K562 (cell line): ENCODE data around the gene EEF2K. TPM values are rescaled to one million over a fixed set of nuclear protein-coding genes. Genes with fewer than 3 reads are reported as not detected.

Source experiments
- ADNP ChIP-seq: fragments of 200-800 bp; sonication (Bioruptor generic); IDR thresholded peaks from 2 replicates; pipeline ENCODE4 v1.6.1; 2016; ENCODE audit warnings: missing genetic modification characterization, missing compliant biosample characterization
- CBX5 ChIP-seq: IDR thresholded peaks from 2 replicates; pipeline ENCODE4 v1.6.1; 2014; ENCODE audit warnings: low read depth, borderline replicate concordance
- CHD4 ChIP-seq: fragments of 200-600 bp; sonication (generic); IDR thresholded peaks from 3 replicates; pipeline ENCODE4 v1.6.1; 2012; ENCODE audit warnings: low read depth, mild to moderate bottlenecking, mixed read lengths, low read length, inconsistent platforms; ENCODE audit not compliant: insufficient read depth, insufficient replicate concordance, poor library complexity, severe bottlenecking
- ELF1 ChIP-seq: fragments of 200-800 bp; sonication (Bioruptor generic); IDR thresholded peaks from 2 replicates; pipeline ENCODE4 v1.6.1; 2016; ENCODE audit warnings: missing genetic modification characterization, missing compliant biosample characterization
- HNRNPL ChIP-seq: fragments of 200-400 bp; formaldehyde crosslinking; IDR thresholded peaks from 2 replicates; pipeline ENCODE4 v1.6.1; 2017; ENCODE audit warnings: low read depth, mild to moderate bottlenecking, low read length
- HNRNPLL ChIP-seq: fragments of 200-400 bp; formaldehyde crosslinking; IDR thresholded peaks from 2 replicates; pipeline ENCODE4 v1.6.1; 2017; ENCODE audit warnings: low read length, low read depth, mild to moderate bottlenecking; ENCODE audit not compliant: poor library complexity, severe bottlenecking
- ILK ChIP-seq: fragments of 450-650 bp; IDR thresholded peaks from 2 replicates; pipeline ENCODE4 v1.6.1; 2016; ENCODE audit warnings: missing genetic modification characterization, low read depth, mild to moderate bottlenecking, missing compliant biosample characterization, moderate library complexity, borderline replicate concordance
- KAT8 ChIP-seq: fragments of 450-650 bp; IDR thresholded peaks from 2 replicates; pipeline ENCODE4 v1.6.1; 2016; ENCODE audit warnings: low read depth, mild to moderate bottlenecking
- KLF1 ChIP-seq: fragments of 450-650 bp; IDR thresholded peaks from 2 replicates; pipeline ENCODE4 v1.6.1; 2016; ENCODE audit warnings: missing genetic modification characterization, missing compliant biosample characterization
- MAFG ChIP-seq: fragments of 450-650 bp; conservative IDR thresholded peaks from 2 replicates; pipeline ENCODE4 v1.6.1; 2016; ENCODE audit warnings: missing genetic modification characterization, missing compliant biosample characterization
- MCM3 ChIP-seq: fragments of 450-650 bp; IDR thresholded peaks from 2 replicates; pipeline ENCODE4 v1.6.1; 2016
- MECOM ChIP-seq: fragments of 250-450 bp; sonication (Bioruptor Pico); IDR thresholded peaks from 2 replicates; pipeline ENCODE4 v1.8.0; 2022; ENCODE audit warnings: inconsistent platforms
- MLLT1 ChIP-seq, 2 experiments: fragments of 450-650 bp; IDR thresholded peaks; 2 replicates each; pipeline ENCODE4 v1.6.1; 2016
- NR2F6 ChIP-seq: fragments of 450-650 bp; formaldehyde crosslinking; IDR thresholded peaks from 2 replicates; pipeline ENCODE4 v1.4.0; 2020; ENCODE audit warnings: mild to moderate bottlenecking
- NRF1 ChIP-seq, 2 experiments: fragments of 450-650 bp; IDR thresholded peaks in 1 of 2; conservative IDR thresholded peaks in 1 of 2; 2 replicates each; pipeline ENCODE4 v1.6.1; 2014; ENCODE audit warnings: mild to moderate bottlenecking in 2 of 2
- RBM34 ChIP-seq: fragments of 200-400 bp; formaldehyde crosslinking; IDR thresholded peaks from 2 replicates; pipeline ENCODE4 v1.6.1; 2018; ENCODE audit warnings: low read length, borderline replicate concordance; ENCODE audit not compliant: insufficient read depth
- SNRNP70 ChIP-seq: fragments of 200-400 bp; formaldehyde crosslinking; optimal IDR thresholded peaks from 2 replicates; pipeline ENCODE3; 2017; ENCODE audit warnings: low read depth, low read length
- TAF9B ChIP-seq: fragments of 450-650 bp; IDR thresholded peaks from 2 replicates; pipeline ENCODE4 v1.6.1; 2018; ENCODE audit warnings: mild to moderate bottlenecking; ENCODE audit not compliant: partially characterized antibody
- TEAD1 ChIP-seq, 2 experiments: fragments of 450-650 bp in 1 of 2; sonication (generic) in 1 of 2; formaldehyde crosslinking; IDR thresholded peaks; 2 replicates each; pipeline versions ENCODE4 v1.4.0 to v1.8.0; 2020 to 2022; ENCODE audit warnings: mild to moderate bottlenecking in 2 of 2, missing genetic modification reagents in 1 of 2
- ZBED1 ChIP-seq: IDR thresholded peaks from 2 replicates; pipeline ENCODE4 v1.6.1; 2014
- ZBTB34 ChIP-seq: fragments of 250-450 bp; sonication (Bioruptor Pico); IDR thresholded peaks from 2 replicates; pipeline ENCODE4 v1.8.0; 2021; ENCODE audit warnings: mild to moderate bottlenecking, moderate library complexity
- ZFP30 ChIP-seq: fragments of 250-450 bp; sonication (Bioruptor Pico); IDR thresholded peaks from 2 replicates; pipeline ENCODE4 v1.8.0; 2022; ENCODE audit warnings: moderate library complexity, mild to moderate bottlenecking, inconsistent platforms, borderline replicate concordance
- ZNF583 ChIP-seq: fragments of 250-450 bp; sonication (Bioruptor Pico); IDR thresholded peaks from 2 replicates; pipeline ENCODE4 v1.4.0; 2020
- ZNF655 ChIP-seq: fragments of 250-450 bp; sonication (Bioruptor Pico); IDR thresholded peaks from 2 replicates; pipeline ENCODE4 v1.5.0; 2021
- polyA plus RNA-seq, 8 experiments: library from polyadenylated mRNA; depleted of rRNA in 4 of 8; stranded (reverse) in 5 of 8; unstranded in 3 of 8; fragments of >200 nt; fragmentation: Nextera tagmentation in 2 of 8; fragmentation: Illumina TruSeq in 1 of 8; extraction: Ambion mirVana in 2 of 8; extraction: Trizol in 1 of 8; gene quantifications; 2 replicates each; pipeline versions ENCODE4 v1.2.1 to v1.2.3, GENCODE V29; 2011 to 2014; ENCODE audit warnings: inconsistent platforms in 1 of 8, missing spikeins in 1 of 8
- total RNA-seq, 7 experiments: library from RNA; depleted of rRNA in 6 of 7; stranded (reverse); fragments of >200 nt in 6 of 7; fragmentation: Illumina TruSeq in 2 of 7; extraction: Trizol in 2 of 7; gene quantifications; 2 replicates each; pipeline versions ENCODE4 v1.2.1 to v1.2.3, GENCODE V29; 2011 to 2021; ENCODE audit warnings: low replicate concordance in 1 of 7
- TF ChIP-seq, protein P1 (sequence below): fragments of 450-650 bp; formaldehyde crosslinking; IDR thresholded peaks from 2 replicates; pipeline ENCODE4 v1.4.0; 2022; ENCODE audit warnings: missing genetic modification characterization

The EEF2K gene
- total and polyA plus RNA-seq, 9 of the 15 experiments (the other 6 are each of a cell fraction or from before 2014, with no cell fraction given) = 3.0 to 35.2 (median 12.2) TPM

- TF ChIP-seq ILK (tag) = no peak
- TF ChIP-seq MECOM (CRISPR knock-in tag) = no peak
- TF ChIP-seq NR2F6 (CRISPR knock-in tag) = no peak
- no peak for TF ChIP-seq HNRNPLL
- no peak for TF ChIP-seq ZFP30 (CRISPR knock-in tag)
- peak; percentile 74 for TF ChIP-seq TAF9B
- no peak for TF ChIP-seq ZNF655
- TF ChIP-seq CHD4 = no peak
- TF ChIP-seq ADNP (tag) = peak; percentile 82
- TF ChIP-seq SNRNP70 = no peak
- no peak for TF ChIP-seq CBX5
- TF ChIP-seq MLLT1 (IDR thresholded peaks at IDR 0.05) = 0 out of 4 replicates have a peak, but pooled peaks of 1 of the 2 experiments have one; percentile 15
- no peak; a peak in 1 of 4 replicates for TF ChIP-seq NRF1 (conservative IDR thresholded peaks at IDR 0.05 in 1 of 2, IDR thresholded peaks at IDR 0.05 in 1 of 2)
- TF ChIP-seq ZBED1 = no peak
- TF ChIP-seq KLF1 (tag) = no peak
- no peak for TF ChIP-seq KAT8
- TF ChIP-seq RBM34 = no peak
- TF ChIP-seq MCM3 = no peak
- no peak for TF ChIP-seq ZNF583 (CRISPR knock-in tag)
- TF ChIP-seq, protein P1, sequence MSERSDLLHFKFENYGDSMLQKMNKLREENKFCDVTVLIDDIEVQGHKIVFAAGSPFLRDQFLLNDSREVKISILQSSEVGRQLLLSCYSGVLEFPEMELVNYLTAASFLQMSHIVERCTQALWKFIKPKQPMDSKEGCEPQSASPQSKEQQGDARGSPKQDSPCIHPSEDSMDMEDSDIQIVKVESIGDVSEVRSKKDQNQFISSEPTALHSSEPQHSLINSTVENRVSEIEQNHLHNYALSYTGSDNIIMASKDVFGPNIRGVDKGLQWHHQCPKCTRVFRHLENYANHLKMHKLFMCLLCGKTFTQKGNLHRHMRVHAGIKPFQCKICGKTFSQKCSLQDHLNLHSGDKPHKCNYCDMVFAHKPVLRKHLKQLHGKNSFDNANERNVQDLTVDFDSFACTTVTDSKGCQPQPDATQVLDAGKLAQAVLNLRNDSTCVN (CRISPR knock-in tag) = no peak
- no peak for TF ChIP-seq MAFG (tag)
- no peak for TF ChIP-seq HNRNPL
- TF ChIP-seq ELF1 (tag) = peak; percentile 87
- TF ChIP-seq ZBTB34 = no peak
- no peak for TF ChIP-seq TEAD1 (CRISPR knock-in tag; IDR thresholded peaks at IDR 0.05)
Measured at GRCh38 chr16:22205577-22206012, 483 bp upstream of the EEF2K start (continued).
